Body of pancreas (tissue), 4 donors: Measurements from ENCODE around the gene PPM1N.

Source experiments
- POLR2A ChIP-seq, 3 donors: fragments of 450-650 bp; IDR thresholded peaks; one replicate each; pipeline ENCODE4 v1.6.1; 2016; ENCODE audit warnings: antibody characterized with exemption in 3 of 3, mild to moderate bottlenecking in 2 of 3
- TF ChIP-seq, protein P1 (sequence below), 7 experiments: fragments of 450-650 bp in 4 of 7; fragments of 200-600 bp in 3 of 7; sonication (generic) in 3 of 7; IDR thresholded peaks; one replicate each; pipeline ENCODE4 v1.5.1; 2016 to 2019; ENCODE audit warnings: antibody characterized with exemption in 7 of 7

DNA sequence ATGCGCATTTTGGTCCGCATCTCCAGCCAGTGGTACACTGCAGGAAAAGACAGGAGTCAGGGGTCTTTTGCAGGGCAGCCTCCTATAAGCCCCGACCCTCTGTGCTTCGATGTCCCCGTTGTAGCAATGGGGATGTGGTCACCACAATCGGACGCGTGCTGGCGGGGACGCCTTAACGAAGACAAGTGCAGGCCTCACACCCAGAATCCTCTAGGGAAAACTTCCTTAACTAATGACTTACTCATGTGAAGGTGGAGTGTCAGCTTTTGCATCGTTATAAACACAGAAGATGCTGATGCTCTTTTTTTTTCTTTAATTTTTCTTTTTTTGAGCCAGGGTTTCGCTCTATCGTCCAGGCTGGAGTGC, 31.2 kb downstream of the PPM1N start:
- TF ChIP-seq, protein P1, sequence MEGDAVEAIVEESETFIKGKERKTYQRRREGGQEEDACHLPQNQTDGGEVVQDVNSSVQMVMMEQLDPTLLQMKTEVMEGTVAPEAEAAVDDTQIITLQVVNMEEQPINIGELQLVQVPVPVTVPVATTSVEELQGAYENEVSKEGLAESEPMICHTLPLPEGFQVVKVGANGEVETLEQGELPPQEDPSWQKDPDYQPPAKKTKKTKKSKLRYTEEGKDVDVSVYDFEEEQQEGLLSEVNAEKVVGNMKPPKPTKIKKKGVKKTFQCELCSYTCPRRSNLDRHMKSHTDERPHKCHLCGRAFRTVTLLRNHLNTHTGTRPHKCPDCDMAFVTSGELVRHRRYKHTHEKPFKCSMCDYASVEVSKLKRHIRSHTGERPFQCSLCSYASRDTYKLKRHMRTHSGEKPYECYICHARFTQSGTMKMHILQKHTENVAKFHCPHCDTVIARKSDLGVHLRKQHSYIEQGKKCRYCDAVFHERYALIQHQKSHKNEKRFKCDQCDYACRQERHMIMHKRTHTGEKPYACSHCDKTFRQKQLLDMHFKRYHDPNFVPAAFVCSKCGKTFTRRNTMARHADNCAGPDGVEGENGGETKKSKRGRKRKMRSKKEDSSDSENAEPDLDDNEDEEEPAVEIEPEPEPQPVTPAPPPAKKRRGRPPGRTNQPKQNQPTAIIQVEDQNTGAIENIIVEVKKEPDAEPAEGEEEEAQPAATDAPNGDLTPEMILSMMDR (IDR thresholded peaks at IDR 0.05): no peak
- TF ChIP-seq POLR2A (IDR thresholded peaks at IDR 0.05): no peak
